Stimulated activated CD8-positive, alpha-beta memory T cell treated with anti-CD3 and anti-CD28 coated beads, Interleukin-15, amount 100 ng/mL, for 24 hours (primary cell): ENCODE measurements around the gene PTPRD.

Experiments used
- DNase-seq: peaks from one replicate; pipeline ENCODE4 v3.0.0-alpha.2; 2020; ENCODE audit warnings: low read depth

PTPRD gene

GRCh38 chr9:9752722-9753121 lies 860.1 kb downstream of the PTPRD start:
- DNase-seq: no peak

GRCh38 chr9:9751996-9752395 lies 860.8 kb downstream of the PTPRD start:
- DNase-seq: no peak

GRCh38 chr9:9750719-9751118 lies 862.1 kb downstream of the PTPRD start:
- no peak for DNase-seq

GRCh38 chr9:9749591-9749990 lies 863.2 kb downstream of the PTPRD start:
- no peak for DNase-seq

- DNase-seq: no peak
Observed at GRCh38 chr9:9747787-9748186, 865.0 kb downstream of the PTPRD start.

GRCh38 chr9:9746826-9747225 lies 866.0 kb downstream of the PTPRD start:
- DNase-seq: no peak

GRCh38 chr9:9743822-9744221 lies 869.0 kb downstream of the PTPRD start:
- no peak for DNase-seq

GRCh38 chr9:9730174-9730573 lies 882.6 kb downstream of the PTPRD start:
- DNase-seq: no peak

- no peak for DNase-seq
Observed at GRCh38 chr9:9729082-9729481, 883.7 kb downstream of the PTPRD start.

- no peak for DNase-seq
Observed at GRCh38 chr9:9719373-9720112, 893.3 kb downstream of the PTPRD start.

GRCh38 chr9:9718691-9719090 lies 894.1 kb downstream of the PTPRD start:
- DNase-seq: no peak

GRCh38 chr9:9679433-9679832 lies 933.4 kb downstream of the PTPRD start:
- DNase-seq: no peak

GRCh38 chr9:9674461-9674860 lies 938.3 kb downstream of the PTPRD start:
- DNase-seq: no peak

- DNase-seq: no peak
Observed at GRCh38 chr9:9670454-9670853, 942.3 kb downstream of the PTPRD start.

GRCh38 chr9:9645006-9645405 lies 967.8 kb downstream of the PTPRD start:
- no peak for DNase-seq

GRCh38 chr9:9631284-9631683 lies 981.5 kb downstream of the PTPRD start:
- DNase-seq: no peak

GRCh38 chr9:9625248-9625647 lies 987.6 kb downstream of the PTPRD start:
- DNase-seq: no peak

GRCh38 chr9:9623506-9623905 lies 989.3 kb downstream of the PTPRD start:
- DNase-seq: no peak

- DNase-seq: no peak
Observed at GRCh38 chr9:9621355-9621940, 991.4 kb downstream of the PTPRD start.

- no peak for DNase-seq
Observed at GRCh38 chr9:9620736-9621135, 992.1 kb downstream of the PTPRD start.

- DNase-seq: no peak
Observed at GRCh38 chr9:9615086-9615485, 997.7 kb downstream of the PTPRD start.

GRCh38 chr9:9614607-9615006 lies 998.2 kb downstream of the PTPRD start:
- no peak for DNase-seq

GRCh38 chr9:9612755-9613154 lies 1000.0 kb downstream of the PTPRD start:
- DNase-seq: no peak

- no peak for DNase-seq
Observed at GRCh38 chr9:9612270-9612669, 1000.5 kb downstream of the PTPRD start.
